ENCODE data around the gene ASB2.

The ASB2 gene

GRCh38 chr14:93997082-93997481 is 20.7 kb upstream of the ASB2 start, which contains the start of gene CCDC197:
Gene CCDC197 (plus strand): TSS chr14:93997301. CDS start chr14:93998132, 831 bp downstream.
- TF ChIP-seq, protein P1, sequence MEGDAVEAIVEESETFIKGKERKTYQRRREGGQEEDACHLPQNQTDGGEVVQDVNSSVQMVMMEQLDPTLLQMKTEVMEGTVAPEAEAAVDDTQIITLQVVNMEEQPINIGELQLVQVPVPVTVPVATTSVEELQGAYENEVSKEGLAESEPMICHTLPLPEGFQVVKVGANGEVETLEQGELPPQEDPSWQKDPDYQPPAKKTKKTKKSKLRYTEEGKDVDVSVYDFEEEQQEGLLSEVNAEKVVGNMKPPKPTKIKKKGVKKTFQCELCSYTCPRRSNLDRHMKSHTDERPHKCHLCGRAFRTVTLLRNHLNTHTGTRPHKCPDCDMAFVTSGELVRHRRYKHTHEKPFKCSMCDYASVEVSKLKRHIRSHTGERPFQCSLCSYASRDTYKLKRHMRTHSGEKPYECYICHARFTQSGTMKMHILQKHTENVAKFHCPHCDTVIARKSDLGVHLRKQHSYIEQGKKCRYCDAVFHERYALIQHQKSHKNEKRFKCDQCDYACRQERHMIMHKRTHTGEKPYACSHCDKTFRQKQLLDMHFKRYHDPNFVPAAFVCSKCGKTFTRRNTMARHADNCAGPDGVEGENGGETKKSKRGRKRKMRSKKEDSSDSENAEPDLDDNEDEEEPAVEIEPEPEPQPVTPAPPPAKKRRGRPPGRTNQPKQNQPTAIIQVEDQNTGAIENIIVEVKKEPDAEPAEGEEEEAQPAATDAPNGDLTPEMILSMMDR (conservative IDR thresholded peaks at IDR 0.05; ENCODE audit: control insufficient read depth, insufficient read depth, low read depth, low read length): no peak
- no peak for DNase-seq (ENCODE audit: low read depth)
- H3K4me3 ChIP-seq (ENCODE audit: control insufficient read depth, low read depth, low read length): no peak within 1 kb of the TSS

GRCh38 chr14:93996130-93996695 is 19.8 kb upstream of the ASB2 start:
- TF ChIP-seq, protein P1 (conservative IDR thresholded peaks at IDR 0.05; ENCODE audit: control insufficient read depth, insufficient read depth, low read depth, low read length): no peak

GRCh38 chr14:93994919-93995682 is 18.7 kb upstream of the ASB2 start:
- TF ChIP-seq, protein P1 (conservative IDR thresholded peaks at IDR 0.05; ENCODE audit: control insufficient read depth, insufficient read depth, low read depth, low read length): no peak
- H3K4me3 ChIP-seq (ENCODE audit: control insufficient read depth, low read depth, low read length): no peak overlapping the region
- DNase-seq (ENCODE audit: low read depth): peak; percentile 86

More at GRCh38 chr14:93996130-93996695, 19.8 kb upstream of the ASB2 start:
- H3K4me3 ChIP-seq (ENCODE audit: control insufficient read depth, low read depth, low read length): no peak overlapping the region
- DNase-seq (ENCODE audit: low read depth): no peak

GRCh38 chr14:93993382-93993781 is 17.0 kb upstream of the ASB2 start:
- no peak for DNase-seq (ENCODE audit: low read depth)
- TF ChIP-seq, protein P1 (conservative IDR thresholded peaks at IDR 0.05; ENCODE audit: control insufficient read depth, insufficient read depth, low read depth, low read length): no peak
- no peak overlapping the region for H3K4me3 ChIP-seq (ENCODE audit: control insufficient read depth, low read depth, low read length)

GRCh38 chr14:93991649-93992048 is 15.3 kb upstream of the ASB2 start:
- no peak overlapping the region for H3K4me3 ChIP-seq (ENCODE audit: control insufficient read depth, low read depth, low read length)
- TF ChIP-seq, protein P1 (conservative IDR thresholded peaks at IDR 0.05; ENCODE audit: control insufficient read depth, insufficient read depth, low read depth, low read length): no peak
- DNase-seq (ENCODE audit: low read depth): no peak

- DNase-seq (ENCODE audit: low read depth): no peak
These were observed 14.8 kb upstream of the ASB2 start for GRCh38 chr14:93991212-93991611.

More at GRCh38 chr14:93991212-93991611, 14.8 kb upstream of the ASB2 start:
- no peak overlapping the region for H3K4me3 ChIP-seq (ENCODE audit: control insufficient read depth, low read depth, low read length)
- TF ChIP-seq, protein P1 (conservative IDR thresholded peaks at IDR 0.05; ENCODE audit: control insufficient read depth, insufficient read depth, low read depth, low read length): no peak

Measured in fibroblast of mammary gland (primary cell).